Fibroblast of upper back skin (primary cell): ENCODE results near the gene AKAIN1.

Source experiments
- DNase-seq: peaks from one replicate; pipeline ENCODE4 v3.0.0-alpha.2; 2013

Gene AKAIN1

GRCh38 chr18:5158587-5158986 lies 38.5 kb downstream of the AKAIN1 start:
- DNase-seq: no peak

GRCh38 chr18:5158172-5158571 lies 38.9 kb downstream of the AKAIN1 start:
- DNase-seq: no peak

GRCh38 chr18:5155907-5156287 lies 41.2 kb downstream of the AKAIN1 start:
- no peak for DNase-seq

GRCh38 chr18:5155218-5155906 lies 41.7 kb downstream of the AKAIN1 start:
- no peak for DNase-seq

GRCh38 chr18:5152343-5153020 lies 44.6 kb downstream of the AKAIN1 start:
- DNase-seq: no peak

GRCh38 chr18:5150894-5151293 lies 46.2 kb downstream of the AKAIN1 start:
- DNase-seq: no peak

GRCh38 chr18:5146093-5146492 lies 51.0 kb downstream of the AKAIN1 start:
- no peak for DNase-seq

- no peak for DNase-seq
Measured at GRCh38 chr18:5145168-5145825, 51.8 kb downstream of the AKAIN1 start.

GRCh38 chr18:5144629-5145028 lies 52.4 kb downstream of the AKAIN1 start:
- DNase-seq: no peak

- no peak for DNase-seq
Measured at GRCh38 chr18:5142859-5143258, 54.2 kb downstream of the AKAIN1 start.

GRCh38 chr18:5142131-5142530 lies 54.9 kb downstream of the AKAIN1 start:
- DNase-seq: no peak

GRCh38 chr18:5137261-5137660 lies 59.8 kb downstream of the AKAIN1 start:
- no peak for DNase-seq

GRCh38 chr18:5132987-5133386 lies 64.1 kb downstream of the AKAIN1 start:
- no peak for DNase-seq

GRCh38 chr18:5122272-5122671 lies 74.8 kb downstream of the AKAIN1 start:
- no peak for DNase-seq

GRCh38 chr18:5110266-5110665 lies 86.8 kb downstream of the AKAIN1 start:
- no peak for DNase-seq

- peak; percentile 2 for DNase-seq
Measured at GRCh38 chr18:5107988-5108387, 89.1 kb downstream of the AKAIN1 start.

- DNase-seq: no peak
Measured at GRCh38 chr18:5106730-5107129, 90.3 kb downstream of the AKAIN1 start.

GRCh38 chr18:5104246-5104645 lies 92.8 kb downstream of the AKAIN1 start:
- no peak for DNase-seq

- no peak for DNase-seq
Measured at GRCh38 chr18:5103693-5104092, 93.4 kb downstream of the AKAIN1 start.

GRCh38 chr18:5103286-5103685 lies 93.8 kb downstream of the AKAIN1 start:
- no peak for DNase-seq

GRCh38 chr18:5097116-5097703 lies 99.8 kb downstream of the AKAIN1 start:
- DNase-seq: no peak

- no peak for DNase-seq
Measured at GRCh38 chr18:5095239-5095638, 101.8 kb downstream of the AKAIN1 start.

GRCh38 chr18:5093902-5094301 lies 103.2 kb downstream of the AKAIN1 start:
- DNase-seq: no peak
